HEK293 (cell line): ENCODE measurements around the gene PRR19.

Experiments
- EGR2 ChIP-seq: fragments of 450-650 bp; formaldehyde crosslinking; IDR thresholded peaks from 2 replicates; pipeline ENCODE4 v1.5.1; 2016; ENCODE audit warnings: low read depth, missing biosample characterization, missing genetic modification characterization
- GLI4 ChIP-seq: fragments of 450-650 bp; formaldehyde crosslinking; IDR thresholded peaks from 2 replicates; pipeline ENCODE4 v1.5.1; 2016; ENCODE audit warnings: missing biosample characterization, missing genetic modification characterization
- KLF1 ChIP-seq: fragments of 450-650 bp; formaldehyde crosslinking; IDR thresholded peaks from 2 replicates; pipeline ENCODE4 v1.5.1; 2016; ENCODE audit warnings: missing biosample characterization, missing genetic modification characterization
- KLF16 ChIP-seq: fragments of 450-650 bp; formaldehyde crosslinking; IDR thresholded peaks from 2 replicates; pipeline ENCODE4 v1.5.1; 2017; ENCODE audit warnings: missing biosample characterization, missing genetic modification characterization
- KLF9 ChIP-seq: fragments of 450-650 bp; formaldehyde crosslinking; IDR thresholded peaks from 2 replicates; pipeline ENCODE4 v1.5.1; 2016; ENCODE audit warnings: missing biosample characterization, missing genetic modification characterization, low read depth
- ZBTB20 ChIP-seq: fragments of 450-650 bp; formaldehyde crosslinking; IDR thresholded peaks from 2 replicates; pipeline ENCODE4 v1.5.1; 2016; ENCODE audit warnings: missing biosample characterization, missing genetic modification characterization
- ZNF114 ChIP-seq: fragments of 450-650 bp; formaldehyde crosslinking; IDR thresholded peaks from 2 replicates; pipeline ENCODE4 v1.5.0; 2017; ENCODE audit warnings: missing biosample characterization, missing genetic modification characterization
- ZNF202 ChIP-seq: fragments of 450-650 bp; formaldehyde crosslinking; IDR thresholded peaks from 2 replicates; pipeline ENCODE4 v1.5.1; 2016; ENCODE audit warnings: missing biosample characterization, missing genetic modification characterization, borderline replicate concordance
- ZNF266 ChIP-seq: fragments of 450-650 bp; formaldehyde crosslinking; IDR thresholded peaks from 2 replicates; pipeline ENCODE4 v1.5.1; 2016; ENCODE audit warnings: missing biosample characterization, missing genetic modification characterization, low read depth
- ZNF302 ChIP-seq: fragments of 450-650 bp; formaldehyde crosslinking; IDR thresholded peaks from 2 replicates; pipeline ENCODE4 v1.5.1; 2016; ENCODE audit warnings: missing biosample characterization, missing genetic modification characterization, low read depth
- ZNF311 ChIP-seq: fragments of 450-650 bp; formaldehyde crosslinking; IDR thresholded peaks from 2 replicates; pipeline ENCODE4 v1.5.1; 2017; ENCODE audit warnings: missing biosample characterization, missing genetic modification characterization, borderline replicate concordance
- ZNF366 ChIP-seq: fragments of 450-650 bp; formaldehyde crosslinking; conservative IDR thresholded peaks from 2 replicates; pipeline ENCODE4 v1.5.1; 2016; ENCODE audit warnings: missing biosample characterization, missing genetic modification characterization
- ZNF433 ChIP-seq: fragments of 450-650 bp; formaldehyde crosslinking; IDR thresholded peaks from 2 replicates; pipeline ENCODE4 v1.5.1; 2016; ENCODE audit warnings: missing biosample characterization, missing genetic modification characterization, low read depth
- ZNF670 ChIP-seq: fragments of 450-650 bp; formaldehyde crosslinking; IDR thresholded peaks from 2 replicates; pipeline ENCODE4 v1.5.1; 2016; ENCODE audit warnings: missing biosample characterization, missing genetic modification characterization, low read depth
- ZNF701 ChIP-seq: fragments of 450-650 bp; formaldehyde crosslinking; IDR thresholded peaks from 2 replicates; pipeline ENCODE4 v1.5.1; 2016; ENCODE audit warnings: missing biosample characterization, missing genetic modification characterization
- ZNF747 ChIP-seq: fragments of 450-650 bp; formaldehyde crosslinking; IDR thresholded peaks from 2 replicates; pipeline ENCODE4 v1.5.1; 2016; ENCODE audit warnings: missing biosample characterization, missing genetic modification characterization
- ZNF776 ChIP-seq: fragments of 450-650 bp; formaldehyde crosslinking; IDR thresholded peaks from 2 replicates; pipeline ENCODE4 v1.5.0; 2017; ENCODE audit warnings: missing biosample characterization, missing genetic modification characterization, borderline replicate concordance
- TF ChIP-seq, protein P1 (sequence below): fragments of 450-650 bp; formaldehyde crosslinking; optimal IDR thresholded peaks from 2 replicates; pipeline ENCODE3; 2016; ENCODE audit warnings: missing biosample characterization, mild to moderate bottlenecking, missing genetic modification characterization
- TF ChIP-seq, protein P2 (sequence below): fragments of 450-650 bp; formaldehyde crosslinking; IDR thresholded peaks from 2 replicates; pipeline ENCODE4 v1.5.1; 2016; ENCODE audit warnings: missing biosample characterization, missing genetic modification characterization
- TF ChIP-seq, protein P3 (sequence below): fragments of 450-650 bp; formaldehyde crosslinking; IDR thresholded peaks from 2 replicates; pipeline ENCODE4 v1.5.1; 2016; ENCODE audit warnings: missing biosample characterization, missing genetic modification characterization
- TF ChIP-seq, protein P4 (sequence below): fragments of 450-650 bp; formaldehyde crosslinking; IDR thresholded peaks from 2 replicates; pipeline ENCODE4 v1.5.0; 2017; ENCODE audit warnings: missing biosample characterization, missing genetic modification characterization, borderline replicate concordance
- TF ChIP-seq, protein P5 (sequence below): fragments of 450-650 bp; formaldehyde crosslinking; IDR thresholded peaks from 2 replicates; pipeline ENCODE4 v1.5.1; 2016; ENCODE audit warnings: missing biosample characterization, missing genetic modification characterization
- TF ChIP-seq, protein P6 (sequence below): fragments of 450-650 bp; formaldehyde crosslinking; IDR thresholded peaks from 2 replicates; pipeline ENCODE4; 2016; ENCODE audit warnings: missing biosample characterization, missing genetic modification characterization
- TF ChIP-seq, protein P7 (sequence below): fragments of 450-650 bp; formaldehyde crosslinking; IDR thresholded peaks from 2 replicates; pipeline ENCODE4 v1.5.1; 2016; ENCODE audit warnings: missing biosample characterization, missing genetic modification characterization

PRR19 gene

DNA sequence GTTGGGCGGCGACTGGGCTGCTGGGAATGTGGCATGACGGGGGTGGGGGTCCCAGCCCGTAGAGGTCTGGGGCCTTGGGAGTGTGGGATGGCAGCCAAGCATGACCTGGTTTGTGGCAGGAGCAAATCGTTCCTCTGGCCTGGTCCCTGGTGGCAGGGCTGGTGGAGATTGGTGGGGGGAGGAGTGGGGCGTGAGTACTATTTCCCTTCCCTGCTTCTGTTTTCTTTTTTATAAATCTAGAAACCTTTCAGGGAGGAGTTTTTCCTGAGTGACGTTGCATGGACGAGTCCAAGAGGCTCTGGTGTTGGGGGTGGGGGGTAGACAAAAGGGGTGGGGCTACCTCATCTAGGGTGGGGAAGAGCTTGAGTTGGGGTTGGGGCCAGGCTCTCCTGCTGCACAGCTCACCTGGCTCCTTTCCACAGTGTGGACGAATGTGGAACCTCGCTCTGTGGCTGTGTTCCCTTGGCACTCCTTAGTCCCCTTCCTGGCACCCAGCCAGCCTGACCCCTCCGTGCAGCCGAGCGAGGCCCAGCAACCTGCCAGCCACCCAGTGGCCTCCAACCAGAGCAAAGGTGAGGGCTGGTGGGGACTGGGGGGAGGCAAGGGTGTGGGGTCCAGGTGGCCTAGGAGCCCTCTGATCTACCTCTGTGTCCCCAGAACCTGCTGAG lies 15.4 kb upstream of the PRR19 start (continued):
- TF ChIP-seq, protein P1, sequence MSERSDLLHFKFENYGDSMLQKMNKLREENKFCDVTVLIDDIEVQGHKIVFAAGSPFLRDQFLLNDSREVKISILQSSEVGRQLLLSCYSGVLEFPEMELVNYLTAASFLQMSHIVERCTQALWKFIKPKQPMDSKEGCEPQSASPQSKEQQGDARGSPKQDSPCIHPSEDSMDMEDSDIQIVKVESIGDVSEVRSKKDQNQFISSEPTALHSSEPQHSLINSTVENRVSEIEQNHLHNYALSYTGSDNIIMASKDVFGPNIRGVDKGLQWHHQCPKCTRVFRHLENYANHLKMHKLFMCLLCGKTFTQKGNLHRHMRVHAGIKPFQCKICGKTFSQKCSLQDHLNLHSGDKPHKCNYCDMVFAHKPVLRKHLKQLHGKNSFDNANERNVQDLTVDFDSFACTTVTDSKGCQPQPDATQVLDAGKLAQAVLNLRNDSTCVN (tag by site-specific recombination) = no peak
- TF ChIP-seq, protein P2, sequence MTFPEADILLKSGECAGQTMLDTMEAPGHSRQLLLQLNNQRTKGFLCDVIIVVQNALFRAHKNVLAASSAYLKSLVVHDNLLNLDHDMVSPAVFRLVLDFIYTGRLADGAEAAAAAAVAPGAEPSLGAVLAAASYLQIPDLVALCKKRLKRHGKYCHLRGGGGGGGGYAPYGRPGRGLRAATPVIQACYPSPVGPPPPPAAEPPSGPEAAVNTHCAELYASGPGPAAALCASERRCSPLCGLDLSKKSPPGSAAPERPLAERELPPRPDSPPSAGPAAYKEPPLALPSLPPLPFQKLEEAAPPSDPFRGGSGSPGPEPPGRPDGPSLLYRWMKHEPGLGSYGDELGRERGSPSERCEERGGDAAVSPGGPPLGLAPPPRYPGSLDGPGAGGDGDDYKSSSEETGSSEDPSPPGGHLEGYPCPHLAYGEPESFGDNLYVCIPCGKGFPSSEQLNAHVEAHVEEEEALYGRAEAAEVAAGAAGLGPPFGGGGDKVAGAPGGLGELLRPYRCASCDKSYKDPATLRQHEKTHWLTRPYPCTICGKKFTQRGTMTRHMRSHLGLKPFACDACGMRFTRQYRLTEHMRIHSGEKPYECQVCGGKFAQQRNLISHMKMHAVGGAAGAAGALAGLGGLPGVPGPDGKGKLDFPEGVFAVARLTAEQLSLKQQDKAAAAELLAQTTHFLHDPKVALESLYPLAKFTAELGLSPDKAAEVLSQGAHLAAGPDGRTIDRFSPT (tag by site-specific recombination) = no peak
- TF ChIP-seq ZNF433 (tag by site-specific recombination) = no peak
- TF ChIP-seq, protein P3, sequence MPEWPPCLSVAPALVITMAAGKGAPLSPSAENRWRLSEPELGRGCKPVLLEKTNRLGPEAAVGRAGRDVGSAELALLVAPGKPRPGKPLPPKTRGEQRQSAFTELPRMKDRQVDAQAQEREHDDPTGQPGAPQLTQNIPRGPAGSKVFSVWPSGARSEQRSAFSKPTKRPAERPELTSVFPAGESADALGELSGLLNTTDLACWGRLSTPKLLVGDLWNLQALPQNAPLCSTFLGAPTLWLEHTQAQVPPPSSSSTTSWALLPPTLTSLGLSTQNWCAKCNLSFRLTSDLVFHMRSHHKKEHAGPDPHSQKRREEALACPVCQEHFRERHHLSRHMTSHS (tag by site-specific recombination) = no peak
- TF ChIP-seq, protein P4, sequence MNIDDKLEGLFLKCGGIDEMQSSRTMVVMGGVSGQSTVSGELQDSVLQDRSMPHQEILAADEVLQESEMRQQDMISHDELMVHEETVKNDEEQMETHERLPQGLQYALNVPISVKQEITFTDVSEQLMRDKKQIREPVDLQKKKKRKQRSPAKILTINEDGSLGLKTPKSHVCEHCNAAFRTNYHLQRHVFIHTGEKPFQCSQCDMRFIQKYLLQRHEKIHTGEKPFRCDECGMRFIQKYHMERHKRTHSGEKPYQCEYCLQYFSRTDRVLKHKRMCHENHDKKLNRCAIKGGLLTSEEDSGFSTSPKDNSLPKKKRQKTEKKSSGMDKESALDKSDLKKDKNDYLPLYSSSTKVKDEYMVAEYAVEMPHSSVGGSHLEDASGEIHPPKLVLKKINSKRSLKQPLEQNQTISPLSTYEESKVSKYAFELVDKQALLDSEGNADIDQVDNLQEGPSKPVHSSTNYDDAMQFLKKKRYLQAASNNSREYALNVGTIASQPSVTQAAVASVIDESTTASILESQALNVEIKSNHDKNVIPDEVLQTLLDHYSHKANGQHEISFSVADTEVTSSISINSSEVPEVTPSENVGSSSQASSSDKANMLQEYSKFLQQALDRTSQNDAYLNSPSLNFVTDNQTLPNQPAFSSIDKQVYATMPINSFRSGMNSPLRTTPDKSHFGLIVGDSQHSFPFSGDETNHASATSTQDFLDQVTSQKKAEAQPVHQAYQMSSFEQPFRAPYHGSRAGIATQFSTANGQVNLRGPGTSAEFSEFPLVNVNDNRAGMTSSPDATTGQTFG = no peak
- no peak for TF ChIP-seq ZNF366 (tag by site-specific recombination)
- 0 out of 2 replicates have a peak, but pooled peaks have one; percentile 44 for TF ChIP-seq KLF1
- no peak for TF ChIP-seq ZNF311 (tag by site-specific recombination)
- TF ChIP-seq ZNF701 (tag by site-specific recombination) = no peak
- TF ChIP-seq ZNF202 (tag by site-specific recombination) = no peak
- TF ChIP-seq, protein P5, sequence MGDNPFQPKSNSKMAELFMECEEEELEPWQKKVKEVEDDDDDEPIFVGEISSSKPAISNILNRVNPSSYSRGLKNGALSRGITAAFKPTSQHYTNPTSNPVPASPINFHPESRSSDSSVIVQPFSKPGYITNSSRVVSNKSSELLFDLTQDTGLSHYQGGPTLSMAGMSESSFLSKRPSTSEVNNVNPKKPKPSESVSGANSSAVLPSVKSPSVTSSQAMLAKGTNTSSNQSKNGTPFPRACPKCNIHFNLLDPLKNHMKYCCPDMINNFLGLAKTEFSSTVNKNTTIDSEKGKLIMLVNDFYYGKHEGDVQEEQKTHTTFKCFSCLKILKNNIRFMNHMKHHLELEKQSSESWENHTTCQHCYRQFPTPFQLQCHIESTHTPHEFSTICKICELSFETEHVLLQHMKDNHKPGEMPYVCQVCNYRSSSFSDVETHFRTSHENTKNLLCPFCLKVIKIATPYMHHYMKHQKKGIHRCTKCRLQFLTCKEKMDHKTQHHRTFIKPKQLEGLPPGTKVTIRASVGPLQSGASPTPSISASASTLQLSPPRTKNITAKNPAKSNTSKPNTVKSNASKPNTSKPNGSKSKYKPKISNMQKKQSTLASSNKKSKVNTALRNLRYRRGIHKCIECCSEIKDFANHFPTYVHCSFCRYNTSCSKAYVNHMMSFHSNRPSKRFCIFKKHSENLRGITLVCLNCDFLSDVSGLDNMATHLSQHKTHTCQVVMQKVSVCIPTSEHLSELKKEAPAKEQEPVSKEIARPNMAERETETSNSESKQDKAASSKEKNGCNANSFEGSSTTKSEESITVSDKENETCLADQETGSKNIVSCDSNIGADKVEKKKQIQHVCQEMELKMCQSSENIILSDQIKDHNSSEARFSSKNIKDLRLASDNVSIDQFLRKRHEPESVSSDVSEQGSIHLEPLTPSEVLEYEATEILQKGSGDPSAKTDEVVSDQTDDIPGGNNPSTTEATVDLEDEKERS (tag by site-specific recombination) = no peak
- no peak for TF ChIP-seq ZNF114 (tag by site-specific recombination)
- TF ChIP-seq KLF9 = no peak
- no peak for TF ChIP-seq ZNF266
- TF ChIP-seq ZNF302 = no peak
- TF ChIP-seq, protein P6, sequence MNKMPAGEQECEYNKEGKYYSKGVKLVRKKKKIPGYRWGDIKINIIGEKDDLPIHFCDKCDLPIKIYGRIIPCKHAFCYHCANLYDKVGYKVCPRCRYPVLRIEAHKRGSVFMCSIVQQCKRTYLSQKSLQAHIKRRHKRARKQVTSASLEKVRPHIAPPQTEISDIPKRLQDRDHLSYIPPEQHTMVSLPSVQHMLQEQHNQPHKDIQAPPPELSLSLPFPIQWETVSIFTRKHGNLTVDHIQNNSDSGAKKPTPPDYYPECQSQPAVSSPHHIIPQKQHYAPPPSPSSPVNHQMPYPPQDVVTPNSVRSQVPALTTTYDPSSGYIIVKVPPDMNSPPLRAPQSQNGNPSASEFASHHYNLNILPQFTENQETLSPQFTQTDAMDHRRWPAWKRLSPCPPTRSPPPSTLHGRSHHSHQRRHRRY (tag by site-specific recombination) = no peak
- no peak for TF ChIP-seq GLI4
- TF ChIP-seq ZNF776 (tag by site-specific recombination) = no peak
- 0 out of 2 replicates have a peak, but pooled peaks have one; percentile 30 for TF ChIP-seq ZBTB20 (tag by site-specific recombination)
- TF ChIP-seq EGR2 = no peak
- no peak for TF ChIP-seq ZNF670 (tag by site-specific recombination)
- no peak for TF ChIP-seq KLF16
- TF ChIP-seq, protein P7, sequence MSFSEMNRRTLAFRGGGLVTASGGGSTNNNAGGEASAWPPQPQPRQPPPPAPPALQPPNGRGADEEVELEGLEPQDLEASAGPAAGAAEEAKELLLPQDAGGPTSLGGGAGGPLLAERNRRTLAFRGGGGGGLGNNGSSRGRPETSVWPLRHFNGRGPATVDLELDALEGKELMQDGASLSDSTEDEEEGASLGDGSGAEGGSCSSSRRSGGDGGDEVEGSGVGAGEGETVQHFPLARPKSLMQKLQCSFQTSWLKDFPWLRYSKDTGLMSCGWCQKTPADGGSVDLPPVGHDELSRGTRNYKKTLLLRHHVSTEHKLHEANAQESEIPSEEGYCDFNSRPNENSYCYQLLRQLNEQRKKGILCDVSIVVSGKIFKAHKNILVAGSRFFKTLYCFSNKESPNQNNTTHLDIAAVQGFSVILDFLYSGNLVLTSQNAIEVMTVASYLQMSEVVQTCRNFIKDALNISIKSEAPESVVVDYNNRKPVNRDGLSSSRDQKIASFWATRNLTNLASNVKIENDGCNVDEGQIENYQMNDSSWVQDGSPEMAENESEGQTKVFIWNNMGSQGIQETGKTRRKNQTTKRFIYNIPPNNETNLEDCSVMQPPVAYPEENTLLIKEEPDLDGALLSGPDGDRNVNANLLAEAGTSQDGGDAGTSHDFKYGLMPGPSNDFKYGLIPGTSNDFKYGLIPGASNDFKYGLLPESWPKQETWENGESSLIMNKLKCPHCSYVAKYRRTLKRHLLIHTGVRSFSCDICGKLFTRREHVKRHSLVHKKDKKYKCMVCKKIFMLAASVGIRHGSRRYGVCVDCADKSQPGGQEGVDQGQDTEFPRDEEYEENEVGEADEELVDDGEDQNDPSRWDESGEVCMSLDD = no peak
- no peak for TF ChIP-seq ZNF747 (tag by site-specific recombination)
- TF ChIP-seq, all 188 proteins: peak for 8
